ENCODE results near the gene NPR2. TPM values are rescaled to one million over a fixed set of nuclear protein-coding genes. Genes with fewer than 3 reads are reported as not detected.

NPR2 gene
- total RNA-seq, 1 donor from 2014 or later, result 20.6 TPM

- peaks cover 44% of the 10 kb centered on the region for H3K36me3 ChIP-seq
- TF ChIP-seq CTCF (IDR thresholded peaks at IDR 0.05), result no peak
- intact Hi-C loops (cut with DNase I), result no loop called here
- DNase-seq (no peak), ATAC-seq (peak in 1 of 2 donors; percentile 42)
- H3K27ac ChIP-seq, result no peak overlapping the region
- H3K4me3 ChIP-seq, result no peak overlapping the region
- H3K4me1 ChIP-seq, result no peaks in the 10 kb centered on the region
- H3K27me3 ChIP-seq (ENCODE audit: low read depth), result no peaks in the 10 kb centered on the region
- no peaks in the 10 kb centered on the region for H3K9me3 ChIP-seq
These were observed 9.1 kb downstream of the NPR2 start for GRCh38 chr9:35800530-35800929.

- H3K4me3 ChIP-seq, result no peak overlapping the region
- intact Hi-C loops (cut with DNase I), result no loop called here
- H3K9me3 ChIP-seq, result no peaks in the 10 kb centered on the region
- H3K36me3 ChIP-seq, result peaks cover 54% of the 10 kb centered on the region
- ATAC-seq (no peak), DNase-seq (no peak)
- no peaks in the 10 kb centered on the region for H3K4me1 ChIP-seq
- no peak overlapping the region for H3K27ac ChIP-seq
- H3K27me3 ChIP-seq (ENCODE audit: low read depth), result no peaks in the 10 kb centered on the region
- no peak for TF ChIP-seq CTCF (IDR thresholded peaks at IDR 0.05)
These were observed 10.1 kb downstream of the NPR2 start for GRCh38 chr9:35801328-35802128.

GRCh38 chr9:35806101-35806500, 14.7 kb downstream of the NPR2 start:
- no peaks in the 10 kb centered on the region for H3K9me3 ChIP-seq
- H3K27me3 ChIP-seq (ENCODE audit: low read depth), result no peaks in the 10 kb centered on the region
- H3K4me3 ChIP-seq, result no peak overlapping the region
- no peak overlapping the region for H3K27ac ChIP-seq
- peaks cover 76% of the 10 kb centered on the region for H3K36me3 ChIP-seq
- peaks cover 3% of the 10 kb centered on the region for H3K4me1 ChIP-seq
- DNase-seq (no peak), ATAC-seq (no peak)
- no peak for TF ChIP-seq CTCF (IDR thresholded peaks at IDR 0.05)
- intact Hi-C loops (cut with DNase I), result no loop called here

GRCh38 chr9:35808433-35808832, 17.0 kb downstream of the NPR2 start:
- Histone ChIP-seq H3K4me3 (no peak overlapping the region), H3K27me3 (ENCODE audit: low read depth) (no peaks in the 10 kb centered on the region), H3K4me1 (peaks cover 22% of the 10 kb centered on the region), H3K9me3 (no peaks in the 10 kb centered on the region), H3K36me3 (peaks cover 57% of the 10 kb centered on the region), H3K27ac (no peak overlapping the region)
- intact Hi-C loops (cut with DNase I), result no loop called here
- ATAC-seq, result no peak
- no peak for TF ChIP-seq CTCF (IDR thresholded peaks at IDR 0.05)
- no peak for DNase-seq

- DNase-seq, result no peak
These were observed 18.7 kb downstream of the NPR2 start for GRCh38 chr9:35810122-35810521.

More at GRCh38 chr9:35810122-35810521, 18.7 kb downstream of the NPR2 start:
- no peaks in the 10 kb centered on the region for H3K27me3 ChIP-seq (ENCODE audit: low read depth)
- H3K27ac ChIP-seq, result no peak overlapping the region
- no peak overlapping the region for H3K4me3 ChIP-seq
- no peak for ATAC-seq
- intact Hi-C loops (cut with DNase I), result no loop called here
- H3K9me3 ChIP-seq, result no peaks in the 10 kb centered on the region
- peaks cover 32% of the 10 kb centered on the region for H3K4me1 ChIP-seq
- no peak for TF ChIP-seq CTCF (IDR thresholded peaks at IDR 0.05)
- peaks cover 49% of the 10 kb centered on the region for H3K36me3 ChIP-seq

Data from lower lobe of right lung (tissue), 2 donors.